Bronchial epithelial cell (primary cell): Measurements from ENCODE around the gene IL22RA1. TPM values are rescaled to one million over a fixed set of nuclear protein-coding genes. Genes with fewer than 3 reads are reported as not detected.
A peak's percentile ranks its signal among the peaks of the same experiment; 100 is the strongest.

Source experiments
- DNase-seq: peaks from one replicate; pipeline ENCODE4 v3.0.0-alpha.2; 2010; ENCODE audit warnings: low read depth
- FAIRE-seq: peaks from 2 replicates; lab custom pipeline; 2011; peaks lifted over from hg19 to GRCh38; lab: Jason Lieb, UNC
- H3K27me3 ChIP-seq: 2 replicates; pipeline ENCODE4 v1.5.1; 2011; ENCODE audit warnings: low read length; ENCODE audit not compliant: control insufficient read depth, insufficient read depth
- H3K36me3 ChIP-seq: 2 replicates; pipeline ENCODE4 v1.5.1; 2011; ENCODE audit warnings: low read length; ENCODE audit not compliant: control insufficient read depth, insufficient read depth
- H3K4me3 ChIP-seq: 2 replicates; pipeline ENCODE4 v1.5.1; 2011; ENCODE audit warnings: mild to moderate bottlenecking, low read depth, low read length, control low read depth
- CTCF ChIP-seq: IDR thresholded peaks from 2 replicates; pipeline ENCODE4 v1.5.1; 2011; ENCODE audit warnings: mild to moderate bottlenecking, moderate library complexity, low read length, control low read depth, inconsistent platforms; ENCODE audit not compliant: insufficient read depth, severe bottlenecking
- total RNA-seq: library from RNA; depleted of rRNA; stranded (reverse); fragments of >200 nt; gene quantifications from 2 replicates; pipeline ENCODE4 v1.2.1, GENCODE V29; 2014

The IL22RA1 gene
- total RNA-seq, 1 donor from 2014 or later, result 0.26 TPM

GRCh38 chr1:24092979-24093378 is 50.0 kb downstream of the IL22RA1 start:
- Histone ChIP-seq H3K36me3 (no peaks in the 10 kb centered on the region), H3K4me3 (no peak overlapping the region), H3K27me3 (peaks cover 2% of the 10 kb centered on the region)
- no peak for FAIRE-seq
- no peak for DNase-seq
- TF ChIP-seq CTCF, result no peak

GRCh38 chr1:24091971-24092482 is 50.9 kb downstream of the IL22RA1 start:
- FAIRE-seq (no peak), DNase-seq (no peak)
- Histone ChIP-seq H3K36me3 (no peaks in the 10 kb centered on the region), H3K27me3 (peaks cover 2% of the 10 kb centered on the region), H3K4me3 (no peak overlapping the region)
- TF ChIP-seq CTCF, result no peak

GRCh38 chr1:24090736-24091135 is 52.2 kb downstream of the IL22RA1 start:
- Histone ChIP-seq H3K36me3 (no peaks in the 10 kb centered on the region), H3K4me3 (no peak overlapping the region), H3K27me3 (peaks cover 3% of the 10 kb centered on the region)
- FAIRE-seq (no peak), DNase-seq (no peak)
- no peak for TF ChIP-seq CTCF

GRCh38 chr1:24089743-24090555 is 53.0 kb downstream of the IL22RA1 start:
- Histone ChIP-seq H3K4me3 (no peak overlapping the region), H3K36me3 (no peaks in the 10 kb centered on the region), H3K27me3 (peaks cover 3% of the 10 kb centered on the region)
- no peak for DNase-seq
- FAIRE-seq, result no peak
- TF ChIP-seq CTCF, result no peak

GRCh38 chr1:24089027-24089742 is 53.8 kb downstream of the IL22RA1 start:
- no peaks in the 10 kb centered on the region for H3K36me3 ChIP-seq
- DNase-seq (no peak), FAIRE-seq (peak; percentile 81)
- peaks cover 1% of the 10 kb centered on the region for H3K27me3 ChIP-seq
- TF ChIP-seq CTCF, result no peak
- H3K4me3 ChIP-seq, result no peak overlapping the region
